ENCODE measurements around the gene PNKD. TPM values are rescaled to one million over a fixed set of nuclear protein-coding genes. Genes with fewer than 3 reads are reported as not detected.

The PNKD gene
- total RNA-seq, 4 donors from 2014 or later = 26.1 to 50.4 (median 46.7) TPM

DNA sequence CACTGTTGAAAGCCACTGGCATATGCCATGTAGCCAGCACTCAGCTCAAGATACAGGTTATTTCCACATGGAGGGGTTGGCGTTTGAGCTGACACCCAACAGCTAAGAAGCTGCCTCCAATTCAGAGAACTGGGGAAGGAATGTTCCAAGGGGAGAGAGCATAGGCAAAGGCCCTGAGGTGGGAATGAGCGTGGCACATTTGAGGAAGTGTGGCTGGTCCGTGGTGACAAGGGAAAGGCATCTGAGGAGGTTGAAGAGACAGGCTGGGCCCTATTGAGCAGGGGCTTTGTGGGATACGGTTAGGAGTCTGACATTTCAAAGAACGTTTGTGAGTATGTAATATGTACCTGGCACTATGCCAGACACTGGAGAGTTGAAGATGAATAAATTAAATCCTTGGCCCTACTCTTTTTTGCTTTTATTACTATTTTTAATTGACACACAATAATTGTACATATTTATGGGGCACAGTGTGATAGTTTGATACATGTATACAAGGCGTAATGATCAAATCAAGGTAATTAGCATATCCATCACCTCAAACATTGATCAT is 49.6 kb downstream of the PNKD start:
- no peak for TF ChIP-seq CTCF (IDR thresholded peaks at IDR 0.05; ENCODE audit: low read depth)

GRCh38 chr2:218320704-218321336 is 50.5 kb downstream of the PNKD start:
- no peak for TF ChIP-seq CTCF (IDR thresholded peaks at IDR 0.05; ENCODE audit: low read depth)

- no peak for TF ChIP-seq CTCF (IDR thresholded peaks at IDR 0.05; ENCODE audit: low read depth)
These were observed 52.6 kb downstream of the PNKD start for GRCh38 chr2:218322768-218323525.

- no peak for TF ChIP-seq CTCF (IDR thresholded peaks at IDR 0.05; ENCODE audit: low read depth)
These were observed 53.5 kb downstream of the PNKD start for GRCh38 chr2:218323526-218324472.

DNA sequence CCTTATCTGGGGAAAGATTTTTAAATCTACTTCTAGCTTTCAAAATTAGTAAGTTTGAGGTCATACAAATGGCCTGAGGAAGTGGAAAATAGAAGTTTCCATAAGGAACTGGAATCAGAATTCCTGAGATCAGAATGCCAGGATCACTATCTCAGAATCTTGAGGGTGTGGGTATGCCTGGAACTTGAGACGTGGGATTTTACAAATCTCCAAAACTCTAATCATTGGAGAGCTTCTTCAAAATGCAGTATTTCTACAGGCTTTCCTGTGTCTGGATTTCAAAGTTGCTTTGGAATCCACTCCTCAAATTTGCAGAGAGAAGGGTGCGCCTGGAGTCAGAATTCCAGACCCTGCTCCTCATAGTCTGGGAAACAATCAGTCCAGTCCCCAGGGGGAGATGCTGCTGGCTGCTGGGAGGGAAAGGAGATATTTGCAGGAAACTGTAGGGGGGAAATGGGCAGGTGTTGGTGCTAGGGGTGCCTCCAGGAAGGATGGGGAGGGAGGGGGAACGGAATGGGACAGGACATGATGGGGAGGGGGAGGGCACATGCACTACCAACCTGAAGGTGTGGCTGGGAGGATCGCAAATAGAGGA is 55.3 kb downstream of the PNKD start:
- no peak for TF ChIP-seq CTCF (IDR thresholded peaks at IDR 0.05; ENCODE audit: low read depth)

- no peak for TF ChIP-seq CTCF (IDR thresholded peaks at IDR 0.05; ENCODE audit: low read depth)
These were observed 56.0 kb downstream of the PNKD start for GRCh38 chr2:218326315-218326714.

Measured in subcutaneous adipose tissue (tissue), 4 donors.